GM18511 (cell line): Measurements from ENCODE around the gene FAT4.

ENCODE experiments used
- ATAC-seq: cut with Tn5 transposase; IDR thresholded peaks from one replicate; pipeline ENCODE4 v1.9.1; 2021; ENCODE audit warnings: mild to moderate bottlenecking, moderate library complexity; ENCODE audit not compliant: unreplicated experiment

FAT4 gene

DNA sequence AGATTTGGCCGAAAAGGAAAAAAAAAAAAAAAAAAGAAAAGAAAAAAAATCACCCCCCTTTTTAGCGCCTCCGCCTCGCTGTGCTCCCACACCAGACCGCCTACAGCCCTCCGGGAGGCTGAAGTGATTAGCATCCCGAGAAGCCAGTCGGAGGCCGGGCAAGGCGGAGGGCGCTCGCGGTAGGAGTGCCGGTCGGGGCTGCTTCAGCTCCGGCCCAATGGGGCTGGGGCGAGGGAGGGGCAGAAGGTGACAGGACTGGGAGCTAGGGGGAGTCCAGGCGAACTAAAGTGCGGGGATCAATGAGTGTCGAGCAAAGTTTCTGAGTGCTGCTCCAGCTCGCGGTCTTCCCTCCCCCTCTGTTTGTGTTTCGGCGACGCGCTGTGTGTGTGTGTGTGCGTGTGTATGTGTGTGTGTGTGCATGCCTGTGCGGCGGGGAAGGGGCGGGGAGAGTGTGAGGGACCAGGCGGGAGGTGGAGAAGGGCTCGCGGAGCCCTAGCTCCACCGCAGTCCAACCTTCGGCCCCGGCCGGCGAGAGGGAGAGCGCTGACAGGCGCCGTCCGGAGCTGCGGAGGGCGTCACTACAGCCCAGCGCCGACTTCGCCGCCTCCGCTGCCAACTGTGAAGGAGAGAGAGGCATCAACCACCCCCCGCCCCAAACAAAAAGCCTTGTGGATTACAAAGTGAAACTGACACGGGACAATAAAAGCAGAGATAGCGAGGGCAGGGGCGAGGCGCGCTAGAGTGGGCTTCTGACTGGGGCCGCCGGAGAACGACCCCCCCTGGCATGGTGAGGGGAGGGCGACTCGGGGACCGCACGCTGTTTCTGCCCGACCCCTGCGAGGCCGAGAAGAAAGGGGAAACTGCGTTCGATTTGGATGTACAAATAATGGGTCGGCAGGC lies at the start of gene FAT4:
Gene FAT4, plus strand, starts transcription at position 280 of the 900 bp plus-strand sequence. CDS start 1,457 bp downstream, outside the sequence.
- ATAC-seq, result peak; percentile 78

- no peak for ATAC-seq
Measured at GRCh38 chr4:125265846-125266245, 48.9 kb upstream of the FAT4 start.

DNA sequence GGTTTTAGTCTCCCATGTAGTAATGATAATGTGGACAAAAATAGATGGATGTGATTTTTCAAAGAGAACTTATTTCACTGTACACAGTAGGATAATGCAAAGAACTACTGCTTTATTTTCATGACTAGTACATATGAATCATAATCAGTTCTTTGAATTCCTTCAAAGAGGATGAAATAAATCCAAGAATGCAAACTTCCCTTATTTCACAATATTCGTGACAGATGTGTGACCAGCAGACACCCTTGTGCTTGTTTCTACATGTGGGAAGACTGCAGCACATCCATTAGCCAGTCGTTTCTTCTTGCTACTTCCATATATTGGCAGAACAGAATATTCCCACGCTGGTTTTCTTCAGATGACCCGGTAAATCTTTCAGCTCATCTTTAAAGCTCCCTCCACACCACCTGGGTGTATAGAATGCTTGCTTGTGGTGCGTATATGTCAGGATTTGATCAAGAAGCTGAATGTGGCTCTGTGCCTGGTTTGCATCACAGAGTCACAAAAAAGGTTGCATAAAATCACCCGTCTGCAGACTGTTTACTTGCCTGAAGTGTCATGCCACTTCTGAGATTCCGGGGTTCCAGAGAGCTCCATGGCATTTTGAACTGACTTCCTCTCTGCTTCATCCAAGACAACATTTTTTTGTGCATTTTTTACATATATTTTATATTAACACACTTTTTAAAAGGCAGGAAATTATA lies 47.7 kb upstream of the FAT4 start:
- ATAC-seq, result no peak

- no peak for ATAC-seq
Measured at GRCh38 chr4:125267630-125268029, 47.1 kb upstream of the FAT4 start.

GRCh38 chr4:125268068-125268755 lies 46.5 kb upstream of the FAT4 start:
- no peak for ATAC-seq

GRCh38 chr4:125276811-125277210 lies 37.9 kb upstream of the FAT4 start:
- no peak for ATAC-seq

DNA sequence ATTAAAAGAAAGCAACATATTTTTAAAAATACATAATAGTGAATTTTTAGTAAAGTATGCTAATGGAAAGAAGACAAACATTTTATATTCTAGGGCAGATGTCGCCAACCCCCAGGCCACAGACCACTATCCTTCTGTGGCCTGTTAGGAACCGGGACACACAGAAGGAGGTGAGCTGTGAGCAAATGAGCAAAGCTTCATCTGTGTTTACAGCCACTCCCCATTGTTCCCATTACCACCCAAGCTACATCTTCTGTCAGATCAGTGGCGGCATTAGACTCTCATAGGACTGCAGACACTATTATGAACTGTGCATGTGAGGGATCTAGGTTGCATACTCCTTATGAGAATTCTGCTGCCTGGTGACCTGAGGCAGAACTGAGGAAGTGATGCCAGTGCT lies 37.0 kb upstream of the FAT4 start:
- ATAC-seq, result no peak

DNA sequence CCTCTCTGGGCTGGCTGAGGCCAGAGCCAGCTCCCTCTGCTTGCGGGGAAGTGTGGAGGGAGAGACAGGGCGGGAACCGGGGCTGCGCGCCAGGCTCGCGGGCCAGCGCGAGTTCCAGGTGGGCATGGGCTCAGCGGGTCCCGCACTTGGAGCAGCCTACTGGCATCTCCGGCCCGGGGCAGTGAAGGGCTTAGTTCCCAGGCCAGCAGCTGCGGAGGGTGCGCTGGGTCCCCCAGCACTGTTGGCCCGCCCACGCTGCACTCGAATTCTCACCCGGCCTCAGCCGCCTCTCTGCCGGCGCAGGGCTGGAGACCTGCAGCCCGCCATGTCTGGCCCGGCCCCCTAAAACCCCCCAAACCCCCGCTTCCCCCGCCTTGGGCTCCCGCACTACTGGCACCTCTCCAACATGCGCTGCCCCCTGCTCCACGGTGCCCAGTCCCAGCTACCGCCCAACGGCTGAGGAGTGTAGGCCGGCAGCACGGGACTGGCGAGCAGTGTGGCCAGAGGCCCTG lies 33.8 kb upstream of the FAT4 start:
- no peak for ATAC-seq

DNA sequence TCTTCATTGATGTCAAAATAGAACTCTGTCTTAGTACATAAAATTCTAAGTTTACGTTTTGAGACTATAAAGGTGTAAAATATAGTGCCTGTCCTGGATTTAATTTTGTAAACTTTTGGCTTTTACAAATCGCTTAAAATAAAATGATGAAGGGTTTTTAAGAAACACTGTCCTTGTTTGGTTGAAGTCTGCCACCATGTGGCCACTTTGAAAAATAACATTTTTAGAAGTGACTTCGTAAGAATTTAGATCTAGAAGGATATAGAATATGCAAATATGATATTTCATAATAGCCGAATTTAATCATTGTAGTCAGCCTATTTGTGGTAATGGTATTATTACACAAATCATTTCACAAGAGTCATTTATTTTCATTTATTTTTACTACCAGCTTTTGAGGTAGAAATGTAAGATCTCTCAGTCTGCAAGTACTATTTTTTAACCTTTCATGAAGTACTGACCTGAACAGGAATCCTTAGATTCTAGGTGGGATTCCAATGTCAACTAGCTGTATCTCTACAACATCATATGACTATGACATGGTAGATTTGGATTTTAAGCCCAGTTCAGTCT lies 31.0 kb upstream of the FAT4 start:
- peak; percentile 71 for ATAC-seq

- no peak for ATAC-seq
Measured at GRCh38 chr4:125297116-125297515, 17.6 kb upstream of the FAT4 start.

GRCh38 chr4:125303058-125303457 lies 11.7 kb upstream of the FAT4 start:
- no peak for ATAC-seq

- no peak for ATAC-seq
Measured at GRCh38 chr4:125303821-125304220, 10.9 kb upstream of the FAT4 start.

- no peak for ATAC-seq
Measured at GRCh38 chr4:125306112-125306511, 8.6 kb upstream of the FAT4 start.

GRCh38 chr4:125306533-125306932 lies 8.2 kb upstream of the FAT4 start:
- ATAC-seq, result no peak

- no peak for ATAC-seq
Measured at GRCh38 chr4:125311503-125311902, 3.3 kb upstream of the FAT4 start.

DNA sequence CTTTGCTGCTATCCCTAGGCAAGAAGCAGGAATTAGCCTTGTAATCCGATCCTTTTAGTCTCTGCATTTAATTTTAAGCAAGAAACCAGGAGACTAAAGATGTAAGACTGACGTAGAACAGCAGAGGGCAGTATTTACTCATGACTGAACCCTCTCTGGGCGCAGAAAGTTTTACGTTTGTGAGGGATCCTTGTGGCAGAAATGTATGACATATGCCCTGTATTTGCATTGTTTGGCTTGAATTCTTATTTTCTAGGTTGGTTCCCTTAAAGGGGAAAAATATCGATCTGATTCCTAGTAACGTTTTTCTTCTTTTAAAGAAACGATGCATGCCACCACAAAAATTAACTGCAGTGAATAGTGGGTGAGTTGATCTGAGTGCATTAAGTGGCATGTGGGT lies 1.3 kb upstream of the FAT4 start:
- ATAC-seq, result peak; percentile 48

GRCh38 chr4:125313989-125314667 lies 627 bp upstream of the FAT4 start:
- no peak for ATAC-seq

GRCh38 chr4:125315576-125316400 lies 1.0 kb downstream of the FAT4 start:
- ATAC-seq, result peak; percentile 29

- no peak for ATAC-seq
Measured at GRCh38 chr4:125316401-125316790, 1.6 kb downstream of the FAT4 start.
